Heart left ventricle (tissue), 13 donors: ENCODE measurements around the gene SLX4IP.

ENCODE experiments used
- CTCF ChIP-seq, 12 donors: fragments of 200-600 bp; sonication (generic) in 4 of 12; IDR thresholded peaks; one replicate each; pipeline versions ENCODE4 v1.5.0 to v1.8.0; 2018 to 2022; ENCODE audit warnings: antibody characterized with exemption in 12 of 12, mild to moderate bottlenecking in 5 of 12
- POLR2A ChIP-seq, 2 donors: fragments of 450-650 bp; IDR thresholded peaks; one replicate each; pipeline ENCODE4 v1.6.1; 2017; ENCODE audit warnings: antibody characterized with exemption in 2 of 2, mild to moderate bottlenecking in 2 of 2, moderate library complexity in 2 of 2
- donor health status: ischemic (EF 13 %, LVEDD 7.1; RV severe dilation, severe dysfunction).
- donor health status: DM: no; HTN: yes; CAD: no.
- donor health status: DM: no; HTN: no; CAD: no.
- donor health status: ischemic (EF 25% LVEDD 6.9; RV normal size, moderate dysfunction).
- donor health status: ischemic (EF 25% LVEDD 5.7; RV mildly dilated, moderate dysfunction).
- donor health status: ischemic (EF 35%, LVEDD 5.7; RV mildly dilated, moderate dysfunction).
- donor health status: nonischemic (EF 11% LVEDD 7.7; RV severe dilation, severe dysfunction).
- donor health status: DM: yes; HTN: yes; CAD: no.
- donor health status: PGD.
- donor health status: ischemic (EF 29% LVEDD 5.4; RV normal size, mild dysfunction).
- donor health status: nonischemic (EF 23%, LVEDD 6.1; RV moderate dilation, normal function).

- TF ChIP-seq CTCF (IDR thresholded peaks at IDR 0.05): no peak
- TF ChIP-seq POLR2A (IDR thresholded peaks at IDR 0.05): no peak
Observed at GRCh38 chr20:10448270-10449156, 13.4 kb downstream of the SLX4IP start.
